Smooth muscle cell (in vitro differentiated cells): ENCODE results near the gene GJC2. TPM values are rescaled to one million over a fixed set of nuclear protein-coding genes. Genes with fewer than 3 reads are reported as not detected.
A peak's percentile ranks its signal among the peaks of the same experiment; 100 is the strongest.
"Not testable (repeated sequence)": the region's sequence is repeated elsewhere in the genome, so short reads cannot be mapped to it uniquely, and the experiment has no call there.

Experiments used
- DNase-seq: peaks from one replicate; lab custom pipeline; 2025; ENCODE audit not compliant: unreplicated experiment; lab: John Stamatoyannopoulos, UW
- H2AFZ ChIP-seq: fragments of 200-600 bp; sonication (generic); 2 replicates; pipeline ENCODE4 v1.6.0; 2016; ENCODE audit warnings: antibody characterized with exemption, low read depth, mild to moderate bottlenecking
- H3F3A ChIP-seq: fragments of 200-600 bp; sonication (generic); 2 replicates; pipeline ENCODE4 v1.6.0; 2017; ENCODE audit warnings: antibody characterized with exemption, low read depth
- H3K27ac ChIP-seq: fragments of 200-600 bp; sonication (generic); 2 replicates; pipeline ENCODE4 v1.5.1; 2016; ENCODE audit warnings: low read depth, mild to moderate bottlenecking
- H3K27me3 ChIP-seq: fragments of 200-600 bp; sonication (generic); 2 replicates; pipeline ENCODE4 v1.6.1; 2016; ENCODE audit warnings: low read depth, mild to moderate bottlenecking
- H3K36me3 ChIP-seq: fragments of 200-600 bp; sonication (generic); 2 replicates; pipeline ENCODE4 v1.5.1; 2016; ENCODE audit warnings: low read depth
- H3K4me1 ChIP-seq: fragments of 200-600 bp; sonication (generic); 2 replicates; pipeline ENCODE4 v1.5.1; 2016; ENCODE audit warnings: low read depth
- H3K4me2 ChIP-seq: fragments of 200-600 bp; sonication (generic); 2 replicates; pipeline ENCODE4 v1.6.0; 2016; ENCODE audit warnings: mild to moderate bottlenecking
- H3K4me3 ChIP-seq: fragments of 200-600 bp; sonication (generic); 2 replicates; pipeline ENCODE4 v1.5.1; 2016; ENCODE audit warnings: mild to moderate bottlenecking
- H3K79me2 ChIP-seq: fragments of 200-600 bp; sonication (generic); 2 replicates; pipeline ENCODE4 v1.6.0; 2016; ENCODE audit warnings: low read depth, mild to moderate bottlenecking
- H3K9ac ChIP-seq: fragments of 200-600 bp; sonication (generic); 2 replicates; pipeline ENCODE4 v1.6.0; 2016; ENCODE audit warnings: low read depth
- H3K9me3 ChIP-seq: fragments of 200-600 bp; sonication (generic); replicated peaks from 2 replicates; pipeline ENCODE4 v1.5.1; 2016; ENCODE audit warnings: low read depth
- H4K20me1 ChIP-seq: fragments of 200-600 bp; sonication (generic); 2 replicates; pipeline ENCODE4 v1.6.0; 2016; ENCODE audit warnings: low read depth
- WGBS: methylation state at CpG from one replicate; pipeline ENCODE4 v1.1.7; 2016; ENCODE audit warnings: low lambda C conversion rate; 5-methylcytosine and 5-hydroxymethylcytosine counted together
- polyA plus RNA-seq: library from polyadenylated mRNA; unstranded; fragments of >200 nt; fragmentation: Nextera tagmentation; extraction: Ambion mirVana; gene quantifications from 2 replicates; pipeline ENCODE4 v1.2.1, GENCODE V29; 2016
- total RNA-seq: library from RNA; depleted of rRNA; stranded (reverse); fragments of >200 nt; gene quantifications from 2 replicates; pipeline ENCODE4 v1.2.3, GENCODE V29; 2014
- TF ChIP-seq, protein P1 (sequence below): fragments of 200-600 bp; sonication (generic); IDR thresholded peaks from 2 replicates; pipeline ENCODE4 v1.5.1; 2017; ENCODE audit warnings: borderline replicate concordance, mild to moderate bottlenecking, antibody characterized with exemption; ENCODE audit not compliant: insufficient read depth, poor library complexity, severe bottlenecking

Gene GJC2
- total and polyA plus RNA-seq, 2 experiments from 2014 or later, result 0.29 TPM; not detected in 1

DNA sequence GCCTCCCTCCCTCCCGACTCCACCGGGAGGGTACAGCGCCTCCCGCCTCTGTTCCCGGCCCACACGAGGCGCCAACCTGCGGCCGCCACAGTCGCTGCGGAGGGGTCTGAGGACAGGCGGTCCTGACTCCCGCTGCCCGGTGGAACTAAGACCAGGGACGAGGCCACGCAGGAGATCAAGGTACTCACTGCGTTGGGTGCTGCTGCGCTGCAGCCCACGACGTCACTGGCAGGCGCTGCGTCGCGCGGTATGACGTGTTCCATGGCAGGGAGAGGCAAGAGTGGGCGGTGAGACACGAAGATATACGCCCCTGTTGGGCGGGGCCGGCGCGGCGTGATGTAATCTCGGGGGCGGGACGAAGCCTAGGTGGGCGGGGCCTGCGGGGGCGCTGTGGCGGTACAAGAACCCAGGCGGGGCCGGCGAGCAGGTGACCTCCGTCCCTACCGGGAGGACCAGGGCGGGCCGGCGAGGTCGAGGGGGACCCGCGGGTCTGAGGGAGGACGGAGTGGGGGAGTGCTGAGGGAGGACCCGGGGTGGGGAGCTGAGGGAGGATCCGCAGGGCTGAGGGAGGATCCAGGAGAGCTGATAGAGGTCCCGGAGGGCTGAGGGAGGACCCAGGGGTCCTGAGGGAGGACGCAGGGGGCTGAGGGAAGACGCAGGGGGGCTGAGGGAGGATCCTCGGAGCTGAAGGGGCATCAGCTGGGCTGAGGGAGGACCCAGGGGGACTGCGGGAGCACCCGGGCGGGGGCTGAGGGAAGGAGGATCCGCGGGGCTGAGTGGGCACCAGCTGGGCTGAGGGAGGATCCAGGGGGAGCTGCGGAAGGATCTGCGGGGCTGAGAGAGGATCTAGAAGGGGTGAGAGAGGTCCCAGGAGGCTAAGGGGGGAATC is 40.4 kb upstream of the GJC2 start, which contains the start of gene MRPL55:
TSS of gene MRPL55 (minus strand) at position 227 of the 889 bp plus-strand sequence. CDS start 1,039 bp downstream, outside the sequence.
- Histone ChIP-seq H3K36me3 (no peaks in the 10 kb centered on the region), H3K27ac (peak within 1 kb of the TSS; percentile 73), H3K4me1 (peaks cover 6% of the 10 kb centered on the region), H3K9ac (peak within 1 kb of the TSS; percentile 97), H3K4me2 (peak within 1 kb of the TSS; percentile 99), H4K20me1 (no peaks in the 10 kb centered on the region), H3K79me2 (peaks cover 11% of the 10 kb centered on the region), H3F3A (no peaks in the 10 kb centered on the region), H2AFZ (peak within 1 kb of the TSS; percentile 90), H3K4me3 (peak within 1 kb of the TSS; percentile 98), H3K9me3 (no peaks in the 10 kb centered on the region), H3K27me3 (no peaks in the 10 kb centered on the region)
- TF ChIP-seq, protein P1, sequence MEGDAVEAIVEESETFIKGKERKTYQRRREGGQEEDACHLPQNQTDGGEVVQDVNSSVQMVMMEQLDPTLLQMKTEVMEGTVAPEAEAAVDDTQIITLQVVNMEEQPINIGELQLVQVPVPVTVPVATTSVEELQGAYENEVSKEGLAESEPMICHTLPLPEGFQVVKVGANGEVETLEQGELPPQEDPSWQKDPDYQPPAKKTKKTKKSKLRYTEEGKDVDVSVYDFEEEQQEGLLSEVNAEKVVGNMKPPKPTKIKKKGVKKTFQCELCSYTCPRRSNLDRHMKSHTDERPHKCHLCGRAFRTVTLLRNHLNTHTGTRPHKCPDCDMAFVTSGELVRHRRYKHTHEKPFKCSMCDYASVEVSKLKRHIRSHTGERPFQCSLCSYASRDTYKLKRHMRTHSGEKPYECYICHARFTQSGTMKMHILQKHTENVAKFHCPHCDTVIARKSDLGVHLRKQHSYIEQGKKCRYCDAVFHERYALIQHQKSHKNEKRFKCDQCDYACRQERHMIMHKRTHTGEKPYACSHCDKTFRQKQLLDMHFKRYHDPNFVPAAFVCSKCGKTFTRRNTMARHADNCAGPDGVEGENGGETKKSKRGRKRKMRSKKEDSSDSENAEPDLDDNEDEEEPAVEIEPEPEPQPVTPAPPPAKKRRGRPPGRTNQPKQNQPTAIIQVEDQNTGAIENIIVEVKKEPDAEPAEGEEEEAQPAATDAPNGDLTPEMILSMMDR, result no peak
- peak; percentile 93 for DNase-seq
- WGBS, result 0% methylated on average over 43 of the region's 66 CpGs

DNA sequence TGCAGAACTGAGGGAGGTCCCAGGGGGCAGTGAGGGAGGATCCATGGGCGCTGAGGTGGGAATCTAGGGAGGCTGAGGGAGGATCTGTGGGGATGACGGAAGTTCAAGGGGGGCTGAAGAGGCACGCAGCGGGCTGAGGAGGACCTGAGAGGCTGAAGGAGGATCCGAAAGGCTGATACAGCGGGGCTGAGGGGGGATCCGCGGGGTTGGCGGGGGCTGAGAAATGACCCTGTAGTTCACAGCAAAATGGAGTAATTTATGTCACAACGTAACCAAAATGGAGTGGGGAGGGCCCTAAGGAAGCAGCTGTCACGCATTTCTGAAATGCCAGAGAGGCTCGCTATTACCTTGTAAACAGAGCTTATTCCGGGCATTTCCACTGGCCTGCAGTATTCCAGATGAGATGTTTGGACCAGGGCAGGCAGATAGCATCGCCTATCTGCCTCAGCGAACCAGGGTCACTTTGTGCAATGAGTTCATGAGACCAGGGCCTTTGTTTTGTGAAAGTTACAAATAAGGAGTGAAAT is 39.7 kb upstream of the GJC2 start:
- WGBS, result 24% methylated on average over 14 of the region's 15 CpGs
- Histone ChIP-seq H3K9ac (peak overlapping the region; percentile 89), H4K20me1 (no peaks in the 10 kb centered on the region), H3K27me3 (no peaks in the 10 kb centered on the region), H3K9me3 (no peaks in the 10 kb centered on the region), H3F3A (no peaks in the 10 kb centered on the region), H3K79me2 (peaks cover 11% of the 10 kb centered on the region), H3K36me3 (no peaks in the 10 kb centered on the region), H3K27ac (peak overlapping the region; percentile 70), H2AFZ (peak overlapping the region; percentile 48), H3K4me3 (peak overlapping the region; percentile 98), H3K4me2 (peak overlapping the region; percentile 83), H3K4me1 (peaks cover 6% of the 10 kb centered on the region)
- DNase-seq, result no peak
- TF ChIP-seq, protein P1, result no peak

DNA sequence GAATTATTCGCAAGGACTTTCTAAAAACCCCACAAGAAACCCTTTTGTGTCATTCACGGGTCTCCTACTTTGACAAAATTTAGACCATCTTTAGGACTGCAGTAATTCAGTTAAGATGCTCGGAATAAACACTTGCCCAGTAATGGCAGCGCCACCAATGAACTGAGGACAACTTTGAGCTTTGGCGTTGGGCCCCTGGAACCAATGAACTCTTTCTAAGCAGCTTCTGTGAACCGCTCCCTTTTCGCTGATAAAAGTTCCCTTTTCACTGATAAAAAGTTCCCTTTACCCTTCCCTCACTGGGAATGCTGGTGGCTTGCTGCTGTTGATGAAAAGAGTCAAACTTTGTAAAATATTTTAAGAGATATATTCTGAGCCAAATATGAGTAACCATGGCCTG is 39.2 kb upstream of the GJC2 start:
- Histone ChIP-seq H3K4me2 (peak overlapping the region; percentile 83), H3K27ac (peak overlapping the region; percentile 70), H2AFZ (no peak overlapping the region)

DNA sequence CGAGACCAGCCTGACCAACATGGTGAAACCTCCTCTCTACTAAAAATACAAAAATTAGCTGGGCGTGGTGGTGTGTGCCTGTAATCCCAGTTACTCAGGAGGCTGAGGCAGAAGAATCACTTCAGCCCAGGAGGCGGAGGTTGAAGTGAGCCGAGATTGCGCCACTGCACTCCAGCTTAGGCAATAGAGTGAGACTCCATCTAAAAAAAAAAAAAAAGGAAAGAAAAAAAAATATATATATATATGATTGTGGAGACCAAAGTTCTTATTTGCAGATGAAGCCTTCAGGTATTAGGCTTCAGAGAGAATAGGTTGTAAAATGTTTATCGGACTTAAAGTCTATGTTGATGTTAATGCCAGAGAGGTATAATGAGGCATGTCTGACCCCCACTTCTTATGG is 38.4 kb upstream of the GJC2 start:
- H3K79me2 ChIP-seq, result peaks cover 11% of the 10 kb centered on the region
- not testable (repeated sequence) for H3K36me3 ChIP-seq, H3K9ac ChIP-seq, H3K4me1 ChIP-seq, H4K20me1 ChIP-seq, H3F3A ChIP-seq, H3K27ac ChIP-seq, DNase-seq, H3K9me3 ChIP-seq, H3K4me2 ChIP-seq, H2AFZ ChIP-seq, H3K4me3 ChIP-seq, H3K27me3 ChIP-seq
- 92% methylated on average over 5 of the region's 6 CpGs for WGBS

More for the DNA sequence above, 39.2 kb upstream of the GJC2 start:
- Histone ChIP-seq H3K9me3 (no peaks in the 10 kb centered on the region), H3K4me3 (peak overlapping the region; percentile 98), H3K27me3 (no peaks in the 10 kb centered on the region), H3K79me2 (peaks cover 11% of the 10 kb centered on the region), H4K20me1 (no peaks in the 10 kb centered on the region), H3K4me1 (peaks cover 6% of the 10 kb centered on the region), H3K36me3 (no peaks in the 10 kb centered on the region), H3K9ac (no peak overlapping the region), H3F3A (no peaks in the 10 kb centered on the region)
- 72% methylated on average over 7 of the region's 7 CpGs for WGBS
- TF ChIP-seq, protein P1, result no peak
- DNase-seq, result no peak
